Lower leg skin (tissue), 3 donors: ENCODE results near the gene TMEM109.

Experiments
- CTCF ChIP-seq, 3 donors: fragments of 450-650 bp; IDR thresholded peaks; one replicate each; pipeline ENCODE4 v1.5.1; 2016; ENCODE audit warnings: antibody characterized with exemption in 3 of 3, mild to moderate bottlenecking in 3 of 3, moderate library complexity in 2 of 3
- POLR2A ChIP-seq, 2 donors: fragments of 450-650 bp; IDR thresholded peaks; one replicate each; pipeline ENCODE4 v1.6.1; 2016 to 2017; ENCODE audit warnings: antibody characterized with exemption in 2 of 2, mild to moderate bottlenecking in 1 of 2, moderate library complexity in 1 of 2

- TF ChIP-seq CTCF (IDR thresholded peaks at IDR 0.05): no peak
- TF ChIP-seq POLR2A (IDR thresholded peaks at IDR 0.05): no peak
These were observed 56.9 kb downstream of the TMEM109 start for GRCh38 chr11:60970890-60971289.
